GM21528 (cell line): ENCODE measurements around the gene CEP112.

Experiments
- ATAC-seq: cut with Tn5 transposase; IDR thresholded peaks from one replicate; pipeline ENCODE4 v1.9.1; 2021; ENCODE audit warnings: mild to moderate bottlenecking, moderate library complexity; ENCODE audit not compliant: unreplicated experiment, low FRiP score

The CEP112 gene

GRCh38 chr17:66211047-66211810 lies 19.3 kb upstream of the CEP112 start:
- no peak for ATAC-seq

- no peak for ATAC-seq
These were observed 18.3 kb upstream of the CEP112 start for GRCh38 chr17:66210208-66210574.

- ATAC-seq, result no peak
These were observed 16.0 kb upstream of the CEP112 start for GRCh38 chr17:66207936-66208335.

GRCh38 chr17:66203274-66204015 lies 11.5 kb upstream of the CEP112 start:
- no peak for ATAC-seq

- ATAC-seq, result no peak
These were observed 8.8 kb upstream of the CEP112 start for GRCh38 chr17:66200685-66201092.

GRCh38 chr17:66198242-66198641 lies 6.3 kb upstream of the CEP112 start:
- ATAC-seq, result no peak

GRCh38 chr17:66192378-66192687 lies 400 bp upstream of the CEP112 start:
- no peak for ATAC-seq

GRCh38 chr17:66190738-66191592 lies 968 bp downstream of the CEP112 start:
- ATAC-seq, result no peak

GRCh38 chr17:66187718-66188117 lies 4.2 kb downstream of the CEP112 start:
- no peak for ATAC-seq

- no peak for ATAC-seq
These were observed 6.1 kb downstream of the CEP112 start for GRCh38 chr17:66185862-66186261.

GRCh38 chr17:66184392-66184791 lies 7.5 kb downstream of the CEP112 start:
- no peak for ATAC-seq

- no peak for ATAC-seq
These were observed 8.4 kb downstream of the CEP112 start for GRCh38 chr17:66183529-66183928.

GRCh38 chr17:66178642-66179041 lies 13.3 kb downstream of the CEP112 start:
- ATAC-seq, result no peak

GRCh38 chr17:66177048-66177447 lies 14.9 kb downstream of the CEP112 start:
- no peak for ATAC-seq

GRCh38 chr17:66175892-66176291 lies 16.0 kb downstream of the CEP112 start:
- ATAC-seq, result no peak

- no peak for ATAC-seq
These were observed 19.2 kb downstream of the CEP112 start for GRCh38 chr17:66172691-66173223.

GRCh38 chr17:66172144-66172543 lies 19.8 kb downstream of the CEP112 start:
- no peak for ATAC-seq

- ATAC-seq, result no peak
These were observed 20.2 kb downstream of the CEP112 start for GRCh38 chr17:66171692-66172091.

- ATAC-seq, result no peak
These were observed 20.8 kb downstream of the CEP112 start for GRCh38 chr17:66171172-66171571.

GRCh38 chr17:66169839-66170238 lies 22.1 kb downstream of the CEP112 start:
- no peak for ATAC-seq

GRCh38 chr17:66167189-66167815 lies 24.6 kb downstream of the CEP112 start:
- no peak for ATAC-seq
